NCI-H2227 (cell line): ENCODE results near the gene NCAN.
A peak's percentile ranks its signal among the peaks of the same experiment; 100 is the strongest.
"Not testable (repeated sequence)": the region's sequence is repeated elsewhere in the genome, so short reads cannot be mapped to it uniquely, and the experiment has no call there.

Experiments
- DNase-seq: peaks from one replicate; lab custom pipeline; 2025; ENCODE audit not compliant: unreplicated experiment; lab: John Stamatoyannopoulos, UW

NCAN gene

GRCh38 chr19:19192910-19193423 is 18.8 kb upstream of the NCAN start:
- DNase-seq: no peak

- DNase-seq: no peak
These were observed 17.8 kb upstream of the NCAN start for GRCh38 chr19:19193926-19194325.

GRCh38 chr19:19201697-19202630 is 9.8 kb upstream of the NCAN start:
- DNase-seq: no peak

- no peak for DNase-seq
These were observed 9.1 kb upstream of the NCAN start for GRCh38 chr19:19202707-19203011.

- DNase-seq: peak; percentile 89
These were observed 8.5 kb upstream of the NCAN start, which contains the start of gene NR2C2AP for GRCh38 chr19:19203012-19203856. Gene NR2C2AP, minus strand, starts transcription at chr19:19203414. Its CDS starts 354 bp downstream, at chr19:19203060.

GRCh38 chr19:19204181-19204580 is 7.6 kb upstream of the NCAN start:
- DNase-seq: no peak

GRCh38 chr19:19205416-19206410 is 6.0 kb upstream of the NCAN start:
- DNase-seq: no peak

- DNase-seq: no peak
These were observed 4.8 kb upstream of the NCAN start for GRCh38 chr19:19206938-19207337.

GRCh38 chr19:19207637-19208572 is 3.9 kb upstream of the NCAN start:
- no peak for DNase-seq

- DNase-seq: no peak
These were observed 2.4 kb upstream of the NCAN start for GRCh38 chr19:19209372-19209771.

- no peak for DNase-seq
These were observed 1.2 kb downstream of the NCAN start for GRCh38 chr19:19212916-19213315.

GRCh38 chr19:19213426-19214158 is 1.8 kb downstream of the NCAN start:
- DNase-seq: no peak

GRCh38 chr19:19214159-19214490 is 2.4 kb downstream of the NCAN start:
- DNase-seq: peak; percentile 24

- no peak for DNase-seq
These were observed 3.1 kb downstream of the NCAN start for GRCh38 chr19:19214892-19215291.

GRCh38 chr19:19215792-19216191 is 4.0 kb downstream of the NCAN start:
- DNase-seq: no peak

- peak; percentile 42 for DNase-seq
These were observed 5.3 kb downstream of the NCAN start for GRCh38 chr19:19217099-19217498.

GRCh38 chr19:19218911-19219310 is 7.2 kb downstream of the NCAN start:
- DNase-seq: no peak

GRCh38 chr19:19221000-19221399 is 9.2 kb downstream of the NCAN start:
- DNase-seq: not testable (repeated sequence)

GRCh38 chr19:19223060-19223459 is 11.3 kb downstream of the NCAN start:
- no peak for DNase-seq
